DOHH2 (cell line): ENCODE measurements around the gene FZD10.

Experiments
- CTCF ChIP-seq: fragments of 200-600 bp; sonication (generic); IDR thresholded peaks from one replicate; pipeline ENCODE4 v1.5.1; 2014; ENCODE audit warnings: antibody characterized with exemption, mild to moderate bottlenecking, low read depth, low read length; ENCODE audit not compliant: poor library complexity, severe bottlenecking
- EZH2phosphoT487 ChIP-seq: fragments of 200-600 bp; sonication (generic); IDR thresholded peaks from 2 replicates; pipeline ENCODE4 v1.6.1; 2017; ENCODE audit warnings: borderline replicate concordance, mild to moderate bottlenecking, antibody characterized with exemption, low read length, moderate library complexity, mixed read lengths

GRCh38 chr12:130120012-130120805 lies 42.1 kb upstream of the FZD10 start:
- TF ChIP-seq CTCF (no peak), EZH2phosphoT487 (no peak)
